Central memory CD8-positive, alpha-beta T cell (primary cell): ENCODE measurements around the gene CUX1.
"Not testable (repeated sequence)": the region's sequence is repeated elsewhere in the genome, so short reads cannot be mapped to it uniquely, and the experiment has no call there.

ENCODE experiments used
- ATAC-seq: fragments of 150-1000 bp; cut with Tn5 transposase; replicated peaks from 2 replicates; pipeline ENCODE4 v1.10.0; 2022; ENCODE audit warnings: mild to moderate bottlenecking, moderate FRiP score, moderate number of reproducible peaks; ENCODE audit not compliant: poor library complexity, severe bottlenecking; ENCODE audit errors: extremely low read depth
- DNase-seq, 2 donors: peaks; one replicate each; pipeline ENCODE4 v3.0.0; 2021; ENCODE audit warnings: low spot score in 2 of 2
- H3K27ac Mint-ChIP-seq: one replicate; pipeline ENCODE4 v1.8.0; 2022; ENCODE audit warnings: low read depth, mild to moderate bottlenecking, moderate library complexity, mixed read lengths
- H3K27me3 Mint-ChIP-seq: one replicate; pipeline ENCODE4 v1.8.0; 2022; ENCODE audit warnings: mixed read lengths
- H3K36me3 Mint-ChIP-seq: one replicate; pipeline ENCODE4 v1.8.0; 2022; ENCODE audit warnings: mild to moderate bottlenecking, moderate library complexity, mixed read lengths; ENCODE audit not compliant: insufficient read depth
- H3K4me1 Mint-ChIP-seq: one replicate; pipeline ENCODE4 v1.8.0; 2022; ENCODE audit warnings: mixed read lengths
- H3K4me3 Mint-ChIP-seq: one replicate; pipeline ENCODE4 v1.8.0; 2022; ENCODE audit warnings: mild to moderate bottlenecking, moderate library complexity, mixed read lengths
- H3K9me3 Mint-ChIP-seq: one replicate; pipeline ENCODE4 v1.8.0; 2022; ENCODE audit warnings: mixed read lengths

The CUX1 gene

GRCh38 chr7:102294589-102294988 lies 477.2 kb downstream of the CUX1 start:
- no peak overlapping the region for H3K4me3 Mint-ChIP-seq
- peaks cover 10% of the 10 kb centered on the region for H3K4me1 Mint-ChIP-seq
- DNase-seq (no peak), ATAC-seq (no peak)
- H3K9me3 Mint-ChIP-seq = no peaks in the 10 kb centered on the region
- H3K27ac Mint-ChIP-seq = no peak overlapping the region
- H3K27me3 Mint-ChIP-seq = no peaks in the 10 kb centered on the region
- H3K36me3 Mint-ChIP-seq = peaks cover 6% of the 10 kb centered on the region

- Mint-ChIP-seq H3K27ac (no peak overlapping the region), H3K9me3 (no peaks in the 10 kb centered on the region), H3K27me3 (no peaks in the 10 kb centered on the region), H3K4me1 (peaks cover 10% of the 10 kb centered on the region), H3K36me3 (peaks cover 6% of the 10 kb centered on the region), H3K4me3 (no peak overlapping the region)
- ATAC-seq (no peak), DNase-seq (no peak)
Measured at GRCh38 chr7:102295346-102296178, 478.1 kb downstream of the CUX1 start.

DNA sequence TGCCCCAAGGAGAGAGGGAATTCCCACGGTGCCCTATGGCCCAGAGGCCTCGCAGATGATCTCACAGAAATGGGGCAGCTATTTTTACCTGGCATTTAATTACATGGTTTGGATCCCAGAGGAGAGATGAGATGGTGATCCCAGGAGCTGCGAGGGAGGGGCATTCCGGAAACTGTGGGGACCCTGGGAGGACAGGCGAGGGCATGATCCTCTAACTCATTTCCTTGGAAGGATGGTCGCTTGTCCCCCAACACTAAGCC lies 478.7 kb downstream of the CUX1 start:
- Mint-ChIP-seq H3K4me1 (peaks cover 10% of the 10 kb centered on the region), H3K36me3 (peaks cover 6% of the 10 kb centered on the region), H3K27me3 (no peaks in the 10 kb centered on the region), H3K27ac (no peak overlapping the region), H3K4me3 (no peak overlapping the region), H3K9me3 (no peaks in the 10 kb centered on the region)
- ATAC-seq (no peak), DNase-seq (no peak)

DNA sequence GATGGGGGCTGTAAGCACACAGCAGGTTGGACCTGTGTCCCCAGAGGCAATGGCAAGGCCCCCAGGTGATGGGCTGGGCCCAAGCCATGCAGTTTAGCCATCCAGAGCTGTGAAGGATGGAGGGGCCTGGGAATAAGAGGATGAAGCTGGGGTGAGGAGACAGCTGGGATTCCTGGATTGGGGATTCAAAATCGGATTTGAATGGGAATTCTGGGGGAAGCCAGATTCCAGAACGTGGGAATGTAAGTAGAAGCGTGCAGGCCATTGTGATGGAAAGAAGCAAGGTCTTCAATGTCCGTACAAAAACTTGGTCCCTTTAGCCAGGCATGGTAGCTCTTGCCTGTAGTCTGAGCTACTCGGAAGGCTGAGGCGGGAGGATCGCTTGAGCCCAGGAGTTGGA lies 479.1 kb downstream of the CUX1 start:
- ATAC-seq (no peak), DNase-seq (no peak)
- H3K27me3 Mint-ChIP-seq = no peaks in the 10 kb centered on the region
- H3K4me3 Mint-ChIP-seq = no peak overlapping the region
- no peaks in the 10 kb centered on the region for H3K9me3 Mint-ChIP-seq
- no peak overlapping the region for H3K27ac Mint-ChIP-seq
- peaks cover 6% of the 10 kb centered on the region for H3K36me3 Mint-ChIP-seq
- peaks cover 6% of the 10 kb centered on the region for H3K4me1 Mint-ChIP-seq

DNA sequence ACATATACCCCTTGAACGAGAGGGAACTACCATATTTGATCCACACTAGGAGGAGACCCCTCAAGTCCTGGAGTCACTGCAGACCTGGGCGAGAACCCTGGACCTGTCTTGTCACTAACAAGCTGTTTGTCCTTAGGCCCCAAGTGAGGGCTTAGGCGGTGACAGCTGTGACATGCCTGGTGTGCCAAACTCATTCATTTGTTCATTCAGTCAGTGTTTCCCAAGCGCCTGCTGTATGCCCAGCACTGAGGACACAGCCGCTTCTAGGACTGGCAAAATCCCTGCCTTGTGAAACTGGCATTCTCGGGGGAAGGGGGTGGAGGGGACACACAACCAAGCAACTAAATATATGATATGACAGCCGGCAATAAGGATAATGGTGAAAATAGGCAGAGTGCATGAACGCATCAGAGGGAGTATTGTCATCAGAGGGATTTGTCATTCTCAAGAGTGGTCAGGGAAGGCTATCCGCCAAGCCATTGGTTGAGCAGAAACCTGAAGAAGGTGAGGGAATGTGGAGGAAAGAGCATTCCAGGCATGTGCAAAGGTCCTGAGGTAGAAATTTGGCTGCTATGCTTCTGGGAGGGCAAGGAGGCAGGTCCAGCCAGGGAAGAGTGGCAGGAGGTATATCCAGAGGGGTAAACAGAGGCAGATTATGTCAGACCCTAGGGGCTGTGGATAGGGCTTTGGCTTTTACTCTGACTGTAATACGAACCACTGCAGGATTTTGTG lies 480.2 kb downstream of the CUX1 start:
- H3K4me1 Mint-ChIP-seq = no peaks in the 10 kb centered on the region

DNA sequence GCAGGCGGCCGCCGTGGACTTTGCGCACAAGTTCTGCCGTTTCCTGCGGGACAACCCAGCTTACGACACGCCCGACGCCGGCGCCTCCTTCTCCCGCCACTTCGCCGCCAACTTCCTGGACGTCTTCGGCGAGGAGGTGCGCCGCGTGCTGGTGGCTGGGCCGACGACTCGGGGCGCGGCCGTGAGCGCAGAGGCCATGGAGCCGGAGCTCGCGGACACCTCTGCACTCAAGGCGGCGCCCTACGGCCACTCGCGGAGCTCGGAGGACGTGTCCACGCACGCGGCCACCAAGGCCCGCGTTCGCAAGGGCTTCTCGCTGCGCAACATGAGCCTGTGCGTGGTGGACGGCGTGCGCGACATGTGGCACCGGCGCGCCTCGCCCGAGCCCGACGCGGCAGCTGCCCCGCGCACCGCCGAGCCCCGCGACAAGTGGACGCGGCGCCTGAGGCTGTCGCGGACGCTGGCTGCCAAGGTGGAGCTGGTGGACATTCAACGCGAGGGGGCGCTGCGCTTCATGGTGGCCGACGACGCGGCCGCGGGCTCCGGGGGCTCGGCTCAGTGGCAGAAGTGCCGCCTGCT lies 483.3 kb downstream of the CUX1 start:
- no peak for DNase-seq
- no peaks in the 10 kb centered on the region for H3K9me3 Mint-ChIP-seq
- ATAC-seq = no peak
- H3K27me3 Mint-ChIP-seq = no peaks in the 10 kb centered on the region
- peaks cover 7% of the 10 kb centered on the region for H3K36me3 Mint-ChIP-seq
- no peak overlapping the region for H3K27ac Mint-ChIP-seq
- peaks cover 11% of the 10 kb centered on the region for H3K4me1 Mint-ChIP-seq
- H3K4me3 Mint-ChIP-seq = no peak overlapping the region

More for the DNA sequence above, 480.2 kb downstream of the CUX1 start:
- Mint-ChIP-seq H3K9me3 (no peaks in the 10 kb centered on the region), H3K4me3 (no peak overlapping the region), H3K27me3 (no peaks in the 10 kb centered on the region), H3K27ac (no peak overlapping the region), H3K36me3 (peaks cover 4% of the 10 kb centered on the region)
- ATAC-seq (no peak), DNase-seq (no peak)

DNA sequence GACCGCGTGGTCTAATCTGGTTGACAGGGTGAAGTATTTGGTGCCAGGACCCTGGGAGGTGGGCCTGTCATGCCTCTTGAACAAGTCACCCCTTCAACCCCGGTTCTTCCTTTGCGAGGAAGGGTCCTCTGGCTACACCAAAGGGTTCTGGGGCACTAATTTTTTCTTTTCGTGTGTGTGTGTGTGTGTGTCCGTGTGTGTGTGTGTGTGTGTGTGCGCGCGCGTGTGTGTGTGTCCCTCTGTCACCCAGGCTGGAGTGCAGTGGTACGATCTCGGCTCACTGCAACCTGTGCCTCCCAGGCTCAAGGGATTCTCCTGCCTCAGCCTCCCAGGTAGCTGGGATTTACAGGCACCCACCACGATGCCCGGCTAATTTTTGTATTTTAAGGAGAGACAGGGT lies 483.9 kb downstream of the CUX1 start:
- not testable (repeated sequence) for H3K27ac Mint-ChIP-seq, H3K27me3 Mint-ChIP-seq, ATAC-seq, DNase-seq, H3K4me3 Mint-ChIP-seq, H3K9me3 Mint-ChIP-seq, H3K36me3 Mint-ChIP-seq
- H3K4me1 Mint-ChIP-seq = peaks cover 13% of the 10 kb centered on the region

DNA sequence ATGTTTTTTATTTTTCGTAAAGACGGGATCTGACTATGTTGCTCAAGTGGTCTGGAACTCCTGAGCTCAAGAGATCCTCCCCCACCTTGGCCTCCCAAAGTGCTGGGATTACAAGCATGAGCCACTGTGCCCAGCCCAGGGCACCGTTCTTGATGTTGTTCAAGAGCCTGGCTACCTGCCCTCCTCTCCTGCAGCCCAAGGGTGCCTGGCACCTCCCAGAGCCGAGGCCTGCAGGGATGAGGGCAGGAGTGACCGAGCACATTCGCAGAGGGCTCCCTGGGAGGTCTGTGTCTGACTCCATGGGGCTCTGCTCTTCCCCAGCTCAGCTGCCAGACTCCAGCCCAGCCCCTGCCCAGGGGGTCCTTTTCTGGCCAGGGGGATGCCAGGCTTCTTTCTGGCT lies 484.6 kb downstream of the CUX1 start:
- ATAC-seq = no peak

DNA sequence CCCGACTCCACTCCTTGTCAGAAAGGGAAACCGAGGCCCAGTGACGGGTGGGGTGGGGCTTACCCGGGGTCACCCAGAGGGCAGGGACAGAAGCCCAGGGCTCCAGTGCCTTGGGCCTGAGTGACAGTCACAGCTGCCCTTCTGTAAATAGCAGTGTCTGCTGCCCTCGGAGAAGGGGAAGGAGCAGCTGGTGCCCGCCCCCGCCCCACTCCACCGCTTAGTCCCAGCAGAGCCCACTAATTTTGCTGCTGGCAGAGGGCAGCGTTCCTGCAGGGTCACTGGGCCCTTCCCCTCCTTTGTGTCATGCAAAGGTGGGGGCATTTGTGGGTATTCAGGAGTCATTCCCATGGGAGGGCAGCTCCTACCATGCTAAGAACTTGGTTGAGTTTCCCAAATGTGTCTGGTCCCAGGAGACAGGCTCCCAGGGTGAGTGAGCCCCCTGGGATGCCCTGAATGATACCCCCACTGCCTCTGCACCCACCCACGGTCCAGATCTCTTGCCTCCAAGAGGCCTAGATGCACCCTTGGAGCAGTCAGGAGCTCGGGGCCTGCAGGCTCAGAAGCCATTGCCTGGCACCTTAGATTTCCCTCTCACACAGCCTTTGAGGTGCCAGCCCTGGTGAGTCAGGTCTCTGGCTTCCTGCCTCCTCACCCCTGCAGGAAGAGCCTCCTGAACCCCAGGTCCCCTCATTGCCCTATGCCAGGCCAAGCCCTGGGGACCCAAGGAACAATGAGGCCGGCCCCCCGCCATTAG lies 486.4 kb downstream of the CUX1 start:
- H3K27ac Mint-ChIP-seq = peak overlapping the region; percentile 69
- H3K27me3 Mint-ChIP-seq = no peaks in the 10 kb centered on the region
- peaks cover 28% of the 10 kb centered on the region for H3K4me1 Mint-ChIP-seq
- no peak overlapping the region for H3K4me3 Mint-ChIP-seq
- H3K36me3 Mint-ChIP-seq = peaks cover 5% of the 10 kb centered on the region
- DNase-seq (no peak), ATAC-seq (no peak)
- no peaks in the 10 kb centered on the region for H3K9me3 Mint-ChIP-seq

More for the DNA sequence above, 484.6 kb downstream of the CUX1 start:
- Mint-ChIP-seq H3K27me3 (no peaks in the 10 kb centered on the region), H3K4me1 (peaks cover 20% of the 10 kb centered on the region), H3K9me3 (no peaks in the 10 kb centered on the region), H3K27ac (no peak overlapping the region), H3K36me3 (peaks cover 5% of the 10 kb centered on the region), H3K4me3 (no peak overlapping the region)
- DNase-seq = no peak

GRCh38 chr7:102304668-102305067 lies 487.2 kb downstream of the CUX1 start:
- DNase-seq (no peak), ATAC-seq (no peak)
- H3K36me3 Mint-ChIP-seq = peaks cover 5% of the 10 kb centered on the region
- H3K4me3 Mint-ChIP-seq = no peak overlapping the region
- H3K4me1 Mint-ChIP-seq = peaks cover 28% of the 10 kb centered on the region
- H3K27ac Mint-ChIP-seq = peak overlapping the region; percentile 69
- H3K27me3 Mint-ChIP-seq = no peaks in the 10 kb centered on the region
- no peaks in the 10 kb centered on the region for H3K9me3 Mint-ChIP-seq

DNA sequence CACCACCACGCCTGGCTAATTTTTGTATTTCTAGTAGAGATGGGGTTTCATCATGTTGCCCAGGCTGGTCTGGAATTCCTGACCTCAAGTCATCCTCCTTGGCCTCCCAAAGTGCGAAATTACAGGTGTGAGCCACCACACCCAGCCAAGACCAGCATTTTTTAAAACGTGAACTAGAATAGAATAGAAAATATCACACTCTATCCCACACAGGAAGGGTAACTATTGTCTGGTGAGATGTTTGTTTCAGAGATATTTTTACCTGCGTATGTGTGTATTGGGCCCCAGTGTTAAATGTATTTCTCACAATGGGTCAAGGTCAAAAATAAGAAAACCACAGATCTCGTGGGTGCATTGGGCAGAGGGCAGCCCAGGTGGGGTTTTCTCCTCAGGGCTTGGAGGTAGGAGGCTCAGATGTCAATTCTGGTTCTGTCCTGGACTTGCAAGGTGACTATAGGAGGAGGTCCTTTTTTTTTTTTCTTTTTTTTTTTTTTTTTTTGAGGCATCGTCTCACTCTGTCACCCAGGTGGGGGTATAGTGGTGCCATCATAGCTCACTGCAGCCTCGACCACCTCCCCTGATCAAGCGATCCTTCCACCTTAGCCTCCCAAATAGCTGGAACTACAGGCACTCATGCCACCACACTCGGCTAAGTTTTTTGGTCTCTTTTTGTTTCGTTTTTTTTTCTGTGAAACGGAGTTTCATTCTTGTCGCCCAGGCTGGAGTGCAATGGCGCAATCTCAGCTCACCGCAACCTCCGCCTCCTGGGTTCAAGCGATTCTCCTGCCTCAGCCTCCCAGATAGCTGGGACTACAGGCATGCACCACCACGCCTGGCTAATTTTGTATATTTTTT lies 488.2 kb downstream of the CUX1 start:
- Mint-ChIP-seq H3K27ac (peak overlapping the region; percentile 80), H3K36me3 (peaks cover 5% of the 10 kb centered on the region), H3K4me3 (peak overlapping the region; percentile 68), H3K4me1 (peaks cover 28% of the 10 kb centered on the region), H3K27me3 (no peaks in the 10 kb centered on the region), H3K9me3 (no peaks in the 10 kb centered on the region)
- peak; percentile 63 for ATAC-seq
- DNase-seq = no peak
